CD14-positive monocyte (primary cell): ENCODE results near the gene SLC1A7. TPM values are rescaled to one million over a fixed set of nuclear protein-coding genes. Genes with fewer than 3 reads are reported as not detected.

Experiments used
- DNase-seq, 3 donors: peaks; one replicate each; pipeline ENCODE4 v3.0.0-alpha.2; 2011 to 2022
- H2AFZ ChIP-seq: 2 replicates; pipeline ENCODE4 v1.6.0; 2012; ENCODE audit warnings: mild to moderate bottlenecking, low read depth, low read length, inconsistent platforms; ENCODE audit not compliant: insufficient read depth, poor library complexity, severe bottlenecking
- H3K27ac ChIP-seq, 2 donors: 1 replicate in 1 of 2; 2 replicates in 1 of 2; pipeline ENCODE4 v1.5.1; 2012 to 2013; ENCODE audit warnings: low read length in 2 of 2, control low read depth in 1 of 2, inconsistent platforms in 1 of 2, low read depth in 1 of 2, mild to moderate bottlenecking in 1 of 2
- H3K27me3 ChIP-seq, 2 donors: one replicate each; pipeline versions ENCODE4 v1.6.0 to v1.6.1; 2011 to 2013; ENCODE audit warnings: low read length in 2 of 2; ENCODE audit not compliant: control insufficient read depth in 2 of 2, insufficient read depth in 2 of 2
- H3K36me3 ChIP-seq, 2 donors: replicated peaks in 1 of 2; 1 replicate in 1 of 2; 2 replicates in 1 of 2; pipeline versions ENCODE4 v1.5.1 to v1.6.1; 2012 to 2013; ENCODE audit warnings: low read length in 2 of 2, control low read depth in 1 of 2, inconsistent platforms in 1 of 2, mild to moderate bottlenecking in 1 of 2; ENCODE audit not compliant: insufficient read depth in 2 of 2, control insufficient read depth in 1 of 2
- H3K4me1 ChIP-seq, 2 donors: 1 replicate in 1 of 2; 2 replicates in 1 of 2; pipeline versions ENCODE4 v1.5.1 to v1.6.1; 2012 to 2013; ENCODE audit warnings: low read length in 2 of 2, control low read depth in 1 of 2, inconsistent platforms in 1 of 2, mild to moderate bottlenecking in 1 of 2, moderate library complexity in 1 of 2; ENCODE audit not compliant: insufficient read depth in 2 of 2, control insufficient read depth in 1 of 2
- H3K4me2 ChIP-seq: replicated peaks from 2 replicates; pipeline ENCODE3; 2012; ENCODE audit warnings: low read length, moderate library complexity, mild to moderate bottlenecking; ENCODE audit not compliant: poor library complexity, severe bottlenecking; ENCODE audit errors: extremely low read depth
- H3K4me3 ChIP-seq, 3 experiments: fragments of 200-600 bp in 1 of 3; sonication (generic) in 1 of 3; replicated peaks in 1 of 3; 1 replicate in 2 of 3; 2 replicates in 1 of 3; pipeline ENCODE4 v1.5.1; 2011 to 2013; ENCODE audit warnings: low read length in 3 of 3, mild to moderate bottlenecking in 3 of 3, control low read depth in 2 of 3, low read depth in 2 of 3, inconsistent platforms in 1 of 3, moderate library complexity in 1 of 3
- H3K79me2 ChIP-seq: 2 replicates; pipeline ENCODE4 v1.6.0; 2012; ENCODE audit warnings: mild to moderate bottlenecking, control low read depth, inconsistent platforms, low read length, moderate library complexity; ENCODE audit not compliant: insufficient read depth
- H3K9ac ChIP-seq: 2 replicates; pipeline ENCODE4 v1.6.0; 2017; ENCODE audit warnings: low read length, mild to moderate bottlenecking; ENCODE audit not compliant: insufficient read depth, poor library complexity, severe bottlenecking
- H3K9me3 ChIP-seq, 2 donors: replicated peaks in 1 of 2; 1 replicate in 1 of 2; 2 replicates in 1 of 2; pipeline versions ENCODE4 v1.5.1 to v1.6.1; 2012 to 2013; ENCODE audit warnings: low read length in 2 of 2, control low read depth in 1 of 2; ENCODE audit not compliant: control insufficient read depth in 1 of 2, insufficient read depth in 1 of 2
- H4K20me1 ChIP-seq: 2 replicates; pipeline ENCODE4 v1.6.0; 2012; ENCODE audit warnings: mild to moderate bottlenecking, low read length, control low read depth, moderate library complexity; ENCODE audit not compliant: insufficient read depth
- H3K27ac Mint-ChIP-seq, 7 donors: one replicate each; pipeline ENCODE4 v1.8.0; 2020; ENCODE audit warnings: mild to moderate bottlenecking in 7 of 7, mixed read lengths in 7 of 7, moderate library complexity in 6 of 7, inconsistent platforms in 2 of 7
- H3K27me3 Mint-ChIP-seq, 3 donors: one replicate each; pipeline ENCODE4 v1.8.0; 2021 to 2022; ENCODE audit warnings: low read depth in 3 of 3, mild to moderate bottlenecking in 3 of 3, mixed read lengths in 3 of 3, moderate library complexity in 3 of 3, inconsistent platforms in 1 of 3
- H3K36me3 Mint-ChIP-seq, 2 donors: one replicate each; pipeline ENCODE4 v1.8.0; 2020; ENCODE audit warnings: mixed read lengths in 2 of 2, inconsistent platforms in 1 of 2, mild to moderate bottlenecking in 1 of 2
- H3K4me1 Mint-ChIP-seq: one replicate; pipeline ENCODE4 v1.8.0; 2020; ENCODE audit warnings: mild to moderate bottlenecking, mixed read lengths
- H3K4me3 Mint-ChIP-seq, 2 donors: one replicate each; pipeline ENCODE4 v1.8.0; 2020; ENCODE audit warnings: mild to moderate bottlenecking in 2 of 2, mixed read lengths in 2 of 2, moderate library complexity in 1 of 2
- H3K9me3 Mint-ChIP-seq, 7 donors: one replicate each; pipeline ENCODE4 v1.8.0; 2020 to 2022; ENCODE audit warnings: mixed read lengths in 7 of 7, mild to moderate bottlenecking in 6 of 7, moderate library complexity in 6 of 7, inconsistent platforms in 2 of 7
- CTCF ChIP-seq: fragments of 200-600 bp; IDR thresholded peaks from one replicate; pipeline ENCODE4 v1.8.0; 2022; ENCODE audit warnings: antibody characterized with exemption, mild to moderate bottlenecking
- WGBS: methylation state at CpG from one replicate; pipeline ENCODE4 v1.1.5; 2013; ENCODE audit warnings: missing lambda C conversion rate; ENCODE audit not compliant: insufficient coverage; 5-methylcytosine and 5-hydroxymethylcytosine counted together
- intact Hi-C, 2 donors: fragments of 100-400 bp; cut with micrococcal nuclease; formaldehyde crosslinking; loops; one replicate each; pipeline versions ENCODE4 v1.15.0 to v1.15.1; 2023
- polyA plus RNA-seq, 3 donors: library from polyadenylated mRNA; depleted of rRNA in 1 of 3; unstranded in 2 of 3; stranded (reverse) in 1 of 3; fragments of 300-500 nt in 2 of 3; fragments of >200 nt in 1 of 3; fragmentation: Illumina TruSeq in 2 of 3; gene quantifications; 1 replicate in 2 of 3; 2 replicates in 1 of 3; pipeline ENCODE4 v1.2.3, GENCODE V29; 2012 to 2021

SLC1A7 gene
- polyA plus RNA-seq, 3 donors, result not detected

GRCh38 chr1:53180951-53181350, 38.5 kb upstream of the SLC1A7 start:
- no peak overlapping the region for H3K27ac ChIP-seq
- H3K36me3 Mint-ChIP-seq, result no peaks in the 10 kb centered on the region
- no peak overlapping the region for H3K4me3 Mint-ChIP-seq
- peaks cover 0 to 6% of the 10 kb centered on the region in 2 donors for H3K9me3 ChIP-seq
- H3K4me1 Mint-ChIP-seq, result no peaks in the 10 kb centered on the region
- no peak overlapping the region for H3K27ac Mint-ChIP-seq
- WGBS, result 100% methylated on average over 2 of the region's 5 CpGs
- no peaks in the 10 kb centered on the region for H4K20me1 ChIP-seq
- no peaks in the 10 kb centered on the region for H3K9me3 Mint-ChIP-seq
- intact Hi-C loops, result no loop called here
- H3K4me2 ChIP-seq, result no peak overlapping the region
- H3K9ac ChIP-seq, result no peak overlapping the region
- no peak overlapping the region for H3K4me3 ChIP-seq
- H3K4me1 ChIP-seq, result no peaks in the 10 kb centered on the region
- no peak for DNase-seq
- H2AFZ ChIP-seq, result no peak overlapping the region
- no peaks in the 10 kb centered on the region for H3K27me3 ChIP-seq
- H3K27me3 Mint-ChIP-seq, result peaks cover 0 to 7% (median 6%) of the 10 kb centered on the region in 3 donors
- H3K36me3 ChIP-seq, result no peaks in the 10 kb centered on the region
- H3K79me2 ChIP-seq, result no peaks in the 10 kb centered on the region
- no peak for TF ChIP-seq CTCF

GRCh38 chr1:53180226-53180625, 37.8 kb upstream of the SLC1A7 start:
- WGBS, result 100% methylated on average over 2 of the region's 2 CpGs
- Mint-ChIP-seq H3K4me3 (no peak overlapping the region), H3K27ac (no peak overlapping the region), H3K36me3 (no peaks in the 10 kb centered on the region), H3K9me3 (no peaks in the 10 kb centered on the region), H3K27me3 (peaks cover 0 to 9% (median 6%) of the 10 kb centered on the region in 3 donors), H3K4me1 (no peaks in the 10 kb centered on the region)
- Histone ChIP-seq H4K20me1 (no peaks in the 10 kb centered on the region), H3K36me3 (no peaks in the 10 kb centered on the region), H3K9ac (no peak overlapping the region), H3K4me2 (no peak overlapping the region), H3K9me3 (peaks cover 0 to 1% of the 10 kb centered on the region in 2 donors), H3K4me1 (no peaks in the 10 kb centered on the region), H3K27ac (no peak overlapping the region), H2AFZ (no peak overlapping the region), H3K4me3 (no peak overlapping the region), H3K27me3 (no peaks in the 10 kb centered on the region), H3K79me2 (no peaks in the 10 kb centered on the region)
- DNase-seq, result no peak
- no peak for TF ChIP-seq CTCF
- intact Hi-C loops, result no loop called here
